ENCODE measurements around the gene LATS1.

DNA sequence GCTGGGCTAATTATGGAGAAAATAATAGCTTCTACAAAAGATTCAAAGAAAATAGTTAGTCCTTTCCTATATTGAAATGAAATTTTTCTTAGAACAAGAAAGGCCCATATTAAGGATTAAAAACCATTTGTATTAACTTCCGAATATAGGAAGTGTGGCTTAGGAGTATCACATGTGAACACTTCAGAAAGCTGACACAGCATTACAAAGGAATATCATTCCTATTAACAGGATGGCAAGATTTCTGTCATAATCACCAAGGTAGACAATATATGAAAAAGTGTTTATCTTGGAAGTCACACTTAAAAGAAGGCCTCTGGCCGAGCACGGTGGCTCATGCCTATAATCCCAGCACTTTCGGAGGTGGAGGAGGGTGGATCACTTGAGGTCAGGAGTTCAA lies 5.4 kb upstream of the LATS1 start:
- TF ChIP-seq, protein P1, sequence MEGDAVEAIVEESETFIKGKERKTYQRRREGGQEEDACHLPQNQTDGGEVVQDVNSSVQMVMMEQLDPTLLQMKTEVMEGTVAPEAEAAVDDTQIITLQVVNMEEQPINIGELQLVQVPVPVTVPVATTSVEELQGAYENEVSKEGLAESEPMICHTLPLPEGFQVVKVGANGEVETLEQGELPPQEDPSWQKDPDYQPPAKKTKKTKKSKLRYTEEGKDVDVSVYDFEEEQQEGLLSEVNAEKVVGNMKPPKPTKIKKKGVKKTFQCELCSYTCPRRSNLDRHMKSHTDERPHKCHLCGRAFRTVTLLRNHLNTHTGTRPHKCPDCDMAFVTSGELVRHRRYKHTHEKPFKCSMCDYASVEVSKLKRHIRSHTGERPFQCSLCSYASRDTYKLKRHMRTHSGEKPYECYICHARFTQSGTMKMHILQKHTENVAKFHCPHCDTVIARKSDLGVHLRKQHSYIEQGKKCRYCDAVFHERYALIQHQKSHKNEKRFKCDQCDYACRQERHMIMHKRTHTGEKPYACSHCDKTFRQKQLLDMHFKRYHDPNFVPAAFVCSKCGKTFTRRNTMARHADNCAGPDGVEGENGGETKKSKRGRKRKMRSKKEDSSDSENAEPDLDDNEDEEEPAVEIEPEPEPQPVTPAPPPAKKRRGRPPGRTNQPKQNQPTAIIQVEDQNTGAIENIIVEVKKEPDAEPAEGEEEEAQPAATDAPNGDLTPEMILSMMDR (conservative IDR thresholded peaks at IDR 0.05 in 1 of 2, IDR thresholded peaks at IDR 0.05 in 1 of 2; ENCODE audit: extremely low read depth in 1 of 2, insufficient read depth in 1 of 2, low read depth in 1 of 2, low read length in 2 of 2) = no peak
- TF ChIP-seq EZH2 (IDR thresholded peaks at IDR 0.05; ENCODE audit: borderline replicate concordance, low read length) = no peak
